AG08396 (cell line): ENCODE measurements around the gene MAFG.

Experiments
- DNase-seq: peaks from one replicate; pipeline ENCODE4 v3.0.0; 2012; ENCODE audit warnings: low spot score, mixed read lengths

Gene MAFG

GRCh38 chr17:81939881-81940385, 12.4 kb upstream of the MAFG start:
- DNase-seq: no peak

GRCh38 chr17:81939218-81939617, 11.7 kb upstream of the MAFG start:
- DNase-seq: no peak

- DNase-seq: no peak
Measured at GRCh38 chr17:81935709-81936084, 8.2 kb upstream of the MAFG start.

DNA sequence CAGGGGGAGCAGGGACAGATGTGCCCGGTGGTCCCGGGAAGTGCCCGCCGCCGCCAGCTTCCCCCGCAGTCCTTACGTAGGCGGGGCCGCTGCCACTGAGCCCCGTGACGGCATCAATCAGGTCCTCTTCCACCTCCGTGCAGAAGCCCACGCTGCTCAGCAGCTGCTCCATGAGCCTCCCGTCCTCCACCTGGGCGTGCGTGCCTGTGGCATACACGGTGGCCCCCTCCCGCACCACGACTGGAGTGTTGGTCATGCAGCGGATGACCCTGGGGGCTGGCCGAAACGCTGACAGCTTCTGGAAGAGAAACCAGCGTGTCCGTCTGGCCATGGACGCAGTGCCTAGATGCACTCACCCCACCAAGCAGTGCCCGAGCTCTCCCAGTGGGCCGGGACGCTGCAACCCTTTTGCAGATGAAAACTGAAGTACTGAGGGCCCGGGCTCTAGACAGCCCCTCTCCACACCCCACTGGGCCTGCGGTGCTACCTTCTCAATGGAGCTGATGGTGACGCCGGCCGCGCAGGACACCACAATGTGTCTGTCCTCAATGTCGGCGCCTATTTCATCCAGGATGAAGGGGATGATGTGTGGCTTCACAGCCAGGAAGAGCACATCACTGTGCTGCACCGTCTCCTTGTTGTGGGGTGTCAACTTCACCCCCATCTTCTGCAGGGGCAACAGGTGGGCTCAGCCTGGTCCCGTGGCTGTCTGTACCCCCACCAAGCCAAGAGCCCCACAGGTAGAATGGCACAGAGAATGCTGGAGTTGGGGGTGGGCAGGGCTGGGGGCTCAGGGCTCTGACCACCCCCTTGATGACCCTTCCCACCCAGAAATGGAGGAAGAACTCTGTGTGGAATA, 7.5 kb upstream of the MAFG start:
- DNase-seq: no peak

DNA sequence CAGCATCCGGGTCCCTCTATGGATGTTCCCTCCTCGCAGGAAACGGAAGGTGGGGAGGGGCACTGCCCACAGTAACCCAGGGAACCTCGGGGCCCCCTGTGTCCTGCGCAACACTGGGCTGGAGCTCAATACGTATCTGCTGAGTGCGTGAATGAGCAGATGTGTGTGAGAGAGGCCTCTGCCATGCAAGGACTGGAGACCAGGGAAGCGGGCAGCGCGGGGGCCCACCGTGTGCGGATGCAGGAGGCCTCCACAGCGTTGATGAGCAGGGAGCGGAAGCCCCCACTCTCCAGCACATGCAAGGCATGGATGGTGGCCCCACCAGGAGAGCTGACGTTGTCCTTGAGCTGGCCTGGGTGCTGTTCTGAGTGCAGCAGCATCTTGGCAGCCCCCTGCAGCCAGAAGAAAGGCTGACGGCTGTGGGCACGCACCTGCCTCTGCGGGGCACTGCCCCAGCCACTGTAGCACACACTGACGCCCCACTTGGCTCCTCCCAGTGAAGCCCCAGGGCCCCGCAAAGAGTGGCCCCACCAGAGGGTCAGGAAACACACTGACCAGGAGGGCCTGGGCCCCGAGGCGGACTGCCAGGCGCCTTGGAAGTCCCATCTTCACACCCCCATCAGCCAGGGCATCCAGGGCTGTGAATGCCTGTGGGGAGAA, 6.7 kb upstream of the MAFG start:
- no peak for DNase-seq

DNA sequence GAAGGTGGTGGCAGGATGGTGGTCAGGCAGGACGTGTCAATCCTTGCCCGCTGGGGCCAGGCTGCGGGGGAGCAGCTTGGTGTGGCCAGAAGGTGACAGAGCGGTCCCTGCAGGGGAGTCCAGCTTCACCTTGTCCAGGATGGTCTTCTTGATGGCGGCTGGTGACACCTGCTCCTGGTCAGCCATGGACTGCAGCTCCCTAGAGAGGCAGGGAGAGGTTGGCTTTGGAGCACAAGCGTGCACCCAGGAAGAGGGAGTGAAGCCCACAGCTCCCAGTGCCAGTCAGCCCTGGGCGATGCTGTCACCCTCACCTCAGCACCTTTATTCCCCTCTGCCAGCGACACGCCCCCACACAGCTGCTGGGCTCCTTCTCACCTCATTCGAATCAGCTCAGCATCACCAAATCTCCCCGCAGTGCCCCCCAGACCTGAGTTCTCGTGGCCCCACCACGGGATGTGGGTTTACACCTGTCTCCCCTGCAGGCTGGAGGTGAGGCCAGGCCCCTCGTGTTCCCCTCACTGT, 5.7 kb upstream of the MAFG start:
- DNase-seq: no peak

DNA sequence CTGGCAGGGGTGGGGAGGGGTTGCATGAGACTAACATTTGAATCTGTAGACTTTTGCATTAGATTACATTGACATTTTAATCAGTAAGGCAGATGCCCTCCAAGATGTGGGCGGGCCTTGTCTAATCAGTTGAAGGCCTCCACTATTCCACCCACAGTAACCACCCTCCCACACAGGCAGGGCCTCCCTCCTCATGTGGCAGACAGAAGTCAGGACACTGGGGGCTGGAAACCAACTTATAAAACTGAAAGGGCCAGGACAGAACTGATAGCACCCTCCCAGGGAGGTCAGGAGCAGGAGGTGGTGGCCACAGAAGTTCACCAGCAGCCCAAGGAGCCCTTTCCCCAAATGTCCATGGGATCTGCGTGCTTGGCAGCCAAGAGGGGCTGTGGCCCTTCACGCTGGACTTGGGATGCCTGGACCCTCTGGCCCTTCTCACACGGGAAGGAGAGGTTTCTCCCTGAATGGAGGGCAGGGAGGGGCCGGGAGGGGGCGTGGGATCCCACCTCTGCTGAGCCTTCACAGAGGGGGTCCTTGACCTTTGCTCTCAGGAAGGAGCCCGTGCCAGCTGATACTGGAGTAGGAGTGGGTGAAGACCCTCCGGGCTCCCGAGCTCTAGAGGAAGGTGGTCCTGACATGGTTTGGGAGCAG, 4.9 kb upstream of the MAFG start:
- DNase-seq: no peak

DNA sequence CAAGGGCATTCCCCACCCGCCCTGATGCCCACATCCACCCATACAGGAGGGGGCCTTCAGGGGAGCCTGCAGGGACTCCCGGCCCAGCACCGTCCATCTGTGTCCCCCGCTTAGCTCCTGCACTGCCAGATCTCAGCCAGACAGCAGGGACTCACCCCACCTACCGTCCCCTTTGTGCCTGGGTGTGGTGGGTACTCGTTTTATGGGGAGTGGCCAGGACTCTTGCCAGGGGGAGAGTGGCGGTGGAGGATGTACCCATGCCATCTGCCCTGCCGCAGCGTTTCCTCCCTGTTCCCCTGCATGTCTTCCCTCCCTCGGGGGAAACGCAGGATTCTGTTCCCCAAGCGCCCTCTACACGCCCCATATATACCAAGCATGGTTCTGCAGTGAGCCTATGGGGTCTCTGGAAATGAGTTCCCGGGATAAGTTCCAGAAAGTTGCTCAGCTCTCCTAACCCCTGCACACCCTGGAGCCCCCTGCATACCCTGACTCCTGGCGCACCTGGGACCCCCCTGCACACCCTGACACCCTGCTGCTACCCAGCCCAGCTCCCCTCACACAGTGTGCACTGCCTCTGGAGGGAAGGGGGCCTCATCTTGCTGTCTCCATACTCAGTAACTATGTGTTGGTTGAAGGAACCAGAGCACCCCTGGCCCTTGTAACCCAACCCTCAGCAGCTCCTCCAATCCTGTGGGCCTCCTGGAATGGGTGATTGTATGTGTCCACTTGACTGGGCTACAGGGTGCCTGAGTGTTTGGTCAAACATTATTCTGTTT, 4.2 kb upstream of the MAFG start:
- DNase-seq: no peak

DNA sequence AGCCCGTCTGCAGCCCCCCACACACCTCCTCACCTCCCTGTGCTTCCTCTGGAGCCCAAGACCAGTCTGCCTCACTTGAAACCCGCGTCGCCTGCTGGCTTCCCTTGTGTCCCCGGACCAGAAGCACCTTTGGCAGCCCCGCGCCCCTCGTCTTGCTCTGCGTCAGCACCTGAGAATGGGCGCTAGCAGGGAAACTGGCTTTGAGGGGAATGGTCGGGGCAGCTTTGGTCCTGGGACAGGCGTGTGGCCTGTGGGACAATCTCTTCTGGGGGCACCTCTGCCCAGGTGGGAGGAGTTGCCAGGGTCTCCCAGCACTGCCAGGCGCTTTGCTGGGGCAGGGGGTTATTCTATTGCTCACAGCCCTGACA, 3.6 kb upstream of the MAFG start:
- DNase-seq: no peak

GRCh38 chr17:81930142-81931125, 2.9 kb upstream of the MAFG start:
- DNase-seq: no peak

DNA sequence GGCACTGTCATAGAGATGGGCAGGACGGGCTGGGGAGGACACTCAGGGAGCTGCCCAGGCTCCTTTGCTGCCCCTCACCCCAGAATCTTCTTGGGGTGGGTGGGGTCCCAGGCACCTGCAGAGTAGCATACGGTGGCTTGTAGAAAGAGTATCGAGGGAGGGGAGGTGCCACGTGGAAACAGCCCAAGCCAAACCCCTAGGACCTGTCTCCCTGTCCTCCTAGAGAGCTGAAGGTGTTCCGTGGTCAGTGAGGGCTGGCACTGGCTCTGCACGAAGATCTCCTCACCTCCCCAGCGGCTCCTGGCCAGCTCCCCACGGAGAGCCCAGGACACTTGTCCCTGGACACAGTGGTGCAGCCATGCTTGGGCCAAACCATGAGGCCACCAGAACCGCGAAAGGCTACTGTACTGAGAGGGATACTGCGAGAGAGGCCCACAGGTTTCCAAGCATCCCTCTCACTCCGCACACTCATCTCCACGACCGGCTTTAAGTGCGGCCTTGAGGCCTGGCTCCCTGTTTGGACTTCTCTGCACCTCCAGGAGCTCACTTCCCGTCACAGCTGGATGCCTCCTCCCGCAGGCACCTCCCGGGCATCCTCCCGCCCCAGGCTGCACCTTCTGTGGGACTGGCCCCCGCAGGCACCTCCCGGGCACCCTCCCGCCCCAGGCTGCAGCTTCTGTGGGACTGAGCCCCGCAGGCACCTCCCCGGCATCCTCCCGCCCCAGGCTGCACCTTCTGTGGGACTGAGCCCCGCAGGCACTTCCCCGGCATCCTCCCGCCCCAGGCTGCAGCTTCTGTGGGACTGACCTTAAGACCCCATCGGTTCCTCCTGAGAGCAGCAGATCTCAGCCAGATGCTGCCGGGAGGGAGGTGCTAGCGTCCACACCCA, 2.0 kb upstream of the MAFG start:
- no peak for DNase-seq

GRCh38 chr17:81928544-81929252, 1.2 kb upstream of the MAFG start:
- no peak for DNase-seq

- DNase-seq: no peak
Measured at GRCh38 chr17:81927152-81927652, 333 bp downstream of the MAFG start.

DNA sequence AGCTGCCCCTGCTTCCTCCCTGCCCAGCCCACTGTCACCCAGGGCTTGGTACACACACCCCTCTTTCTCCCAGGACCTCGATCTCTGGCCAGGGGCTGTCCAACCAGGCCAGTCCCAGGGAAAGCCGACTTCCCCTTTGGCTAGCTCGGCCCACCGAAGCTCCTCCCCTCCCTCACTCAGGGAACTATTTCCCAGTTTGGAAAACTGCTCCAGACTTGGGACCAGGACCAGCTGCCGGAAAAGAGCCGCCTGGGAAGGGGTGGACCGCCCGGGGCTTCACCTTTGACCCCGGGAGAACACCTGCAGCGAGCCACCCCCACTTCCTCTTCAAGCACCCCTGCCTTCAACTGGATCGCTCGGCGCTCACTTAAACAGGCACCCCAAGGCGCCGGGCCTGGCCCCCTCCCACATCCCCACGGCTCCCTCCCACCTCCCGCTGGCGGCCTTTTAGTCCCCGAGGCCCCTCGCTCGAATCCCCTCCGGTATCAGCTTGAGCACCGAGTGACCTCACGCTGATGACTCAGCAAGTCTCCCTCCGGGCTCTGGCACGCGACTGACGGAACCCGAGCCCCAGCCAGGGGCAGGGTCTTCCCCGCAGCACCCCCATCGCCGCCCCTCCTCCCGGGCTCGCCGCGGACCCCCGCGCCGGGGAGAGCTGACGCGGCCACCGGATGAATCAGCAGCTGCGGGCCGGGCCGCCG, 934 bp downstream of the MAFG start:
- peak; percentile 89 for DNase-seq

- no peak for DNase-seq
Measured at GRCh38 chr17:81925860-81926450, 1.6 kb downstream of the MAFG start.

DNA sequence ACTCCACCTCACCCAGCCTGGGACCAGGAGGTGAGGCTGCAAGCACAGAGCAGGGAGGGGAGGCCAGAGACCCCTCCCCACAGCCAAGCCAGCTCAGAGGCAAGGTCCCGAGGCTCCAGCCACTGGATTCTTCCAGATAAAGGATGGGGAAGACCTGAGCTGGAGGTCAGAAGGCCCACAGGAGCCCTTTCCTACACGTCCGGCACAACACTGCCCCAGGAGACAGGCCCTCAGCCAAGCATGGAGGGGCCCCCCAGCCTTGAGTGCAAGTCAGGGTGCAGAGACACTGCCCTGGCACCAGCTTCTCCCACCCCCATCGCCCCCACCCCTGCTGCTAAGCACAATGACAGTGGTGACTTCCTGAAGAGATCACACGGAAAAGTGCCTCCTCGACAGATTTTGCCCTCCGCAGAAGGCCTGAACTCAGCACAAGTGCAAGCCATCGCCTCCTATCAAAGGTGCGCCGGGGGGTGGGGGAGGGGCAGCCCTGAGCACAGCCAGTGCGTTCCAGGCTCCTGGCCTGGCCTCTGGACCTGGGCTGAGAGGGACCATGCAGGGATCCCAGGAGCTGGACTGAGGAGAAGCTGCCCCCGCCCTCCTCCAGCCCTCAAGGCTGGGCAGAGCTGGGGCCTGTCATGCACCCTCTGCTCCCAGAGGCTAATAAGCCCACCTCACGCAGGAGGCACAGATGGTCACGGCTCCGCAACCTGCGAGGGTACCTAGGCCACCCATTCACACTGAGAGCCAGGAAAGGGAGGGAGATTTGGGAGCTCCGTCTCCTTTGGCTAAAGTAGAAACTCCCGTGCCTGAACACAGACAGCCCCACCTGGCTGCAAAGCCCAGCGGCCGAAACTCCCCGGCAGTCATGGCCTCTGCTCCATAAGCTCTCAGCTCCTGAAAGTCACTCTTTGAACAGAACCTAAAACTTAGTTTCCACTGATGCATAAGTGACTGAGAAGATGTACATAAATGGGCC, 2.7 kb downstream of the MAFG start:
- DNase-seq: no peak
